Esophagus (tissue), 2 donors: Measurements from ENCODE around the gene UTF1. TPM values are rescaled to one million over a fixed set of nuclear protein-coding genes. Genes with fewer than 3 reads are reported as not detected.

ENCODE experiments used
- H3K27ac ChIP-seq, 2 donors: one replicate each; pipeline ENCODE4 v1.5.1; 2013; ENCODE audit warnings: low read depth in 2 of 2, mild to moderate bottlenecking in 2 of 2, inconsistent platforms in 1 of 2, low read length in 1 of 2, moderate library complexity in 1 of 2
- H3K27me3 ChIP-seq, 2 donors: one replicate each; pipeline ENCODE4 v1.6.1; 2013; ENCODE audit warnings: low read length in 2 of 2, control low read depth in 1 of 2, mild to moderate bottlenecking in 1 of 2; ENCODE audit not compliant: insufficient read depth in 2 of 2, control insufficient read depth in 1 of 2
- H3K36me3 ChIP-seq, 2 donors: one replicate each; pipeline ENCODE4 v1.6.1; 2013; ENCODE audit warnings: low read length in 1 of 2; ENCODE audit not compliant: control insufficient read depth in 2 of 2, insufficient read depth in 2 of 2
- H3K4me1 ChIP-seq, 2 donors: one replicate each; pipeline ENCODE4 v1.6.1; 2013; ENCODE audit warnings: low read length in 1 of 2; ENCODE audit not compliant: control insufficient read depth in 2 of 2, insufficient read depth in 2 of 2
- H3K4me3 ChIP-seq, 2 donors: one replicate each; pipeline ENCODE4 v1.5.1; 2013; ENCODE audit warnings: low read length in 2 of 2, mild to moderate bottlenecking in 2 of 2, low read depth in 1 of 2, moderate library complexity in 1 of 2
- H3K9me3 ChIP-seq, 2 donors: one replicate each; pipeline ENCODE4 v1.6.1; 2013; ENCODE audit warnings: mild to moderate bottlenecking in 2 of 2, low read depth in 1 of 2, low read length in 1 of 2, moderate library complexity in 1 of 2; ENCODE audit not compliant: control insufficient read depth in 2 of 2, insufficient read depth in 1 of 2
- WGBS, 2 donors: extraction: QIAGEN DNeasy Blood & Tissue Kit; methylation state at CpG; one replicate each; pipeline ENCODE4 v1.1.7; 2013; 5-methylcytosine and 5-hydroxymethylcytosine counted together
- polyA plus RNA-seq, 2 donors: library from polyadenylated mRNA; stranded (reverse); fragments of 200-250 nt; gene quantifications; one replicate each; pipeline ENCODE4 v1.2.3, GENCODE V29; 2013
- donor health status: healthy with polysubstance abuse.
- donor health status: Bipolar disorder and iron deficiency.

UTF1 gene
- polyA plus RNA-seq, 2 donors = not detected

DNA sequence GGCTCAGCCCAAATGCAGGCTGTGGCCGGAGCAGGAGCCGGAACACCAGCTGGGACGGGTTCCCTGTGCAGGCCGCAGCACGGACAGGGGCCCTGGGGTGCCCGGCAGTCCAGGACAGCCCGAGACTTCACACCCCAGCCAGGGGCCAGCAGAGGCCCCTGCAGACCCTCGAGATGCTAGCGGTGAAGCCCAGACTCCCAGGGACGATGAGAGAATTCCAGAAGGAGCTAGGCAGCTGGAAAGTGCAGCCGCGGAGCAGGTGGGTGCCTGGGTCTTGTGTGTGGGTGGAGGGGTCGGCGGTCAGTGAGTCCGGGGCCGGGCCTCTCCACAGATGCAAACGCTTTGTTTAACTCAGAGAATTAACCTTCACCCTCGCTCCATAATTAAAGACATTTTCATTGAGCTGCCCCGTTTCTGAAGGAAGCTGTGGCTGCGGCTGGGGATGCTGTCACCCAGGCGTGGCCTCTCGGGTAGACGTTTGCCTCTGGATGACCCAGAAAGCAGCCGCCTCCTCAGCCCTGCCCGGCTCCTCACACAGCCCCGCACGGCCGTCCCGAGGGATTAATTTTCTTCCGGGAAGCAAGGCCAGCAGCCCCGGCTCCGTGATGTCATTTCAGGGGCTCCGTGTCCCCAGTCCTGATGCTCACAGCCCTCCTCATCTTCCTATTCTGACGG, 43.5 kb upstream of the UTF1 start:
- H3K4me3 ChIP-seq = no peak overlapping the region
- peaks cover 0 to 17% of the 10 kb centered on the region in 2 donors for H3K9me3 ChIP-seq
- H3K4me1 ChIP-seq = peaks cover 0 to 2% of the 10 kb centered on the region in 2 donors
- H3K36me3 ChIP-seq = no peaks in the 10 kb centered on the region
- H3K27me3 ChIP-seq = no peaks in the 10 kb centered on the region
- 63 to 67% methylated on average over 34 of the region's 34 CpGs for WGBS, 2 donors
- H3K27ac ChIP-seq = no peak overlapping the region

DNA sequence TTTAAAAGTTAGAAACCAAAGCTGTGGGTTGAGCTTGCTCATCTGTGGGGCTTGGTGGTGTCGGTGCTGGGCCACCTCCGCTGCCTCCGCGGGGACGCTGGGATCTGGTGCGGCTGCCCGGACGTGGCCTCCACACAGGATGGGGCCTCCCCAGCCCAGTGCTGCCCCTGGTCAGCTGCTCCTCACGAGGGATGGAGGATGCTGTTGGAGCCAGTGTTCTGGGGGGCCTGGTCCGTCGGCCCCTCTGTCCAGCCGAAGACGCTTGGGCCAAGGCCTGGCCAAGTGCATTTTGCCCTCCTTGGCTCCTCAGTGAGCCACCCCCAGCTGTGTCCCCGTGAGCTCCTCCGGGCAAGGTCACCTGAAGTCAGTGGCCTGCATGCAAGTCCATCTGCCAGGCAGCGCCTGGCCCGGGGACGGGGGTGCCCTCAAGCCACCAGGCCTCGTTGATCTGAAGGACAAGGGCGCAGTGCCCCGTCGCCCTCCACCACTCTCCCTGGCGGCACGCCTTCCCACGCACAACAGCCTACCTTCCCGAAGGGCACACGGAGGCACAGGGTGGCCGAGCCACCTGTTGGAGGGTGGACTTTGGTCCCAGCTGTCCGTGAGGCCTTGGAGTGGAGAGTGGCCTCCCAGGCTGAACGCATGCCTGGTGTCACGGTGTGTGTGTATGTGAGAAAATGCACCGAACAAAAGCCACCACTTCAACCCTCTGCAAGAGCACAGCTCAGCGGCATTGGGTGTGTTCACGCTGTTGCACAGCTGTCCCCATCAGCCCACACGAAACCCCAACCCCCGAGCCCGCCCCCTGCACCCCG, 42.7 kb upstream of the UTF1 start:
- Histone ChIP-seq H3K4me3 (no peak overlapping the region), H3K9me3 (peaks cover 0 to 20% of the 10 kb centered on the region in 2 donors), H3K27me3 (no peaks in the 10 kb centered on the region), H3K27ac (no peak overlapping the region), H3K36me3 (no peaks in the 10 kb centered on the region), H3K4me1 (peaks cover 0 to under 1% of the 10 kb centered on the region in 2 donors)
- WGBS, 2 donors = 77 to 88% methylated on average over 38 of the region's 38 CpGs

DNA sequence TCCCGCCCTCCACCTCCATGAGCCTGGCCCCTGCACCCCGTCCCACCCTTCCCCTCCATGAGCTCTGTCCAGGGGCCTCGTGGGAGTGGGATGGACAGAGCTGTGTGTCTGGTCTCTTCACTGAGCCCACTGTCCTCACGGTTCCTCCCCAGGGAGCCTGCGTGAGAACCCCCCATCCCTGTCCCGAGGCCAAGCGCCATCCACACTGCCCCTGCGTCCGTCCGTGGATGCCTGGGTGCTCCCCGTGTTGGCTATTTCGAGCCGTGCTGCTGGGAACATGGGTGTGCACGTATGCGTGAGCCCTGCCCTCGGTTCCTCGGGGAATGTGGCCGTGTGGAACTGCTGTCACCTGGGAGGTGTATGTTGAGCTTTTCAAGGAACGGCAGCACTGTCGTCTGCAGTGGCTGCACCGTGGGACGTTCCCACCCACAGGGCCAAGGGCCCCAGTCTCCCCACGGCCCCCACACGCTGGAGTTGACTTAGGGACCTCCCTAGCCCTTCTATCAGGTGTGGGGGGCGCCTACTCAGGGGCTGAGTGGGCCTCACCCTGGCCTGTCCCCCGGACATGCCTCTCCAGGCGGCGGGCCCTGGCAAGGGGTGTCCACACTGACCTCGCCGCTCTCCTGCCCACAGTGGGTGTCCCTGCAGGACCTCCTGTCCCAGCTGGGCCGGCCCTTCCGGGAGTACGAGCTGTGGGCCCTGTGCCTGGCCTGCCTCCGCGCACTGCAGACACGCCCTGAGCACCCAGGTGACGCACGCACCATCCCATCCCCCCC, 41.9 kb upstream of the UTF1 start:
- no peaks in the 10 kb centered on the region for H3K4me1 ChIP-seq
- no peak overlapping the region for H3K4me3 ChIP-seq
- 81 to 87% methylated on average over 38 of the region's 38 CpGs for WGBS, 2 donors
- no peak overlapping the region for H3K27ac ChIP-seq
- H3K27me3 ChIP-seq = no peaks in the 10 kb centered on the region
- no peaks in the 10 kb centered on the region for H3K36me3 ChIP-seq
- H3K9me3 ChIP-seq = peaks cover 0 to 20% of the 10 kb centered on the region in 2 donors

DNA sequence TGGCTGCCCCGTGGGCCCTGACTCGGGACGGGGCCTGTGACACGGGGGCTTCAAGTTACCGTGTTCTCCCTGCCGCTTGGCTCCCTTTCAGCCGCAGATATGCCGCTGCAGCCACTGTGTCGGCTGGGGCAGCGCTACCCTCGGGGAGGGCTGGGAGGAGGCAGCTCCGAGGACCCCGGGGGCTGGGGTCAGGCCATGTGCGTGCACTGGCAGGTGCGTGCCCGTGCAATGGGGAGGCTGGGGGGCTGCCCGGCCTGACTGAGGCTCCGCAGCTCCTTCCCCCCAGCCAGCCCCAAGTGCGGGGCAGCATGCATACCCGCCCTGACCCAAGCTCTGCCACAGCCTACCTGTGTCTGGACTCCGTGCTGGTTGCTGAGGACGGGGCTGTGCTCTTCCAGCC, 40.8 kb upstream of the UTF1 start:
- Histone ChIP-seq H3K9me3 (peaks cover 0 to 16% of the 10 kb centered on the region in 2 donors), H3K36me3 (no peaks in the 10 kb centered on the region), H3K4me1 (no peaks in the 10 kb centered on the region), H3K27me3 (no peaks in the 10 kb centered on the region), H3K4me3 (no peak overlapping the region), H3K27ac (no peak overlapping the region)
- 84 to 89% methylated on average over 16 to 22 of the region's 22 CpGs for WGBS, 2 donors

DNA sequence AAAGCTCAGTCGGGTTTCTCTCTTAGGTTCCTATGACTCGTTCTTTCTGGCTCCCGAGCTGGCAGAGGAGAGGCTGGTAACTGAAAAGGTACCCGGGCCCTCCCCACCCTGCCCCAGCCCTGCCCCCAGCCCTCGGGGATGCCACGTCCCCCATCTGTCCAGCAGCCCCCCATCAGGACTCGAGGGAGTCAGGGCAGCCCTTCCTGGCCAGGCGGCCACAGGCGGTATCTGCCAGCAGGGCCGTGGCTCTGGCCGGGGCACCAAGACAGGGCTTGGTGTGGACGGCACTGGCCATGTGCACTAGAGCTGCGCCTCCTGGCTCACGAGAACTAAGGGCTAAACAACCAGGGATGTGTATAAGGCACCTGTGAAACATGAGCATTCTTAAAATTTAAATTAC, 40.3 kb upstream of the UTF1 start:
- Histone ChIP-seq H3K36me3 (no peaks in the 10 kb centered on the region), H3K9me3 (peaks cover 0 to 12% of the 10 kb centered on the region in 2 donors), H3K27ac (no peak overlapping the region), H3K4me1 (no peaks in the 10 kb centered on the region), H3K4me3 (no peak overlapping the region), H3K27me3 (no peaks in the 10 kb centered on the region)
- 76 to 80% methylated on average over 14 of the region's 14 CpGs for WGBS, 2 donors

DNA sequence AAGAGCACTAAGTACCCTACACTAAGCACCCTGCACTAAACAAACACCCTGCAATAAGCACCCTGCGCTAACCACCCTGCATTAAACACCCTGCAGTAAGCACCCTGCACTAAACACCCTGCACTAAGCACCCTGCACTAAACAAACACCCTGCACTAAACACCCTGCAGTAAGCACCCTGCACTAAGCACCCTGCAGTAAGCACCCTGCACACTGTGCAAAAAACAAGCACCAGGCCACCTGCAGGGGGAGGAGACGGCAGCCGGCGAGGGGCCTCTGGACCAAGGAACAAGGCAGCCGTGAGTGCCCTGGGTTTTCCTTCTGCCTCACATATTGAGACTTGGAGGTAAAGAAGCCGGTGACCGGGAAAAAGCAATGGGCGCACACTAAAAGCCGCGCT, 39.8 kb upstream of the UTF1 start:
- Histone ChIP-seq H3K9me3 (peaks cover 0 to 12% of the 10 kb centered on the region in 2 donors), H3K4me3 (no peak overlapping the region), H3K27me3 (no peaks in the 10 kb centered on the region), H3K27ac (no peak overlapping the region), H3K4me1 (no peaks in the 10 kb centered on the region), H3K36me3 (no peaks in the 10 kb centered on the region)
- WGBS, 2 donors = 95 to 96% methylated on average over 10 of the region's 10 CpGs

DNA sequence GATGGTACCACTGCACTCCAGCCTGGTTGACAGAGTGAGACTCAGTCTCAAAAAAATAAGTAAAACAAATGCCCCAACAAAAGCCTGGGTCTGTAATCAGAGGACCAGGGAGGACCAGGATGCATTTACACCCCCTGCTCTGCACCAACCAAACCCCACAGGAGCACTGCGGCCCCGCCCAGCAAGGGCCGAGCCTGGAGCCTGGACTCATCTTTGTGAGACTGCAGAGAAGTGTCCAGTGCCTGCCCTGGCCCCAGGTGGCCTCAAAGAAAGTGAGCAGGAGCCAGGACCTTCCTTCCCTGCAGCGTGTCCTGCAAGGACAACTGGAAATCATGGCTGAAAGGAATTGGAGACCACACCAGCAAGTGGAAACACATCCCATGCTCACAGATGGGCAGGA, 38.4 kb upstream of the UTF1 start:
- Histone ChIP-seq H3K36me3 (no peaks in the 10 kb centered on the region), H3K27ac (no peak overlapping the region), H3K27me3 (no peaks in the 10 kb centered on the region), H3K9me3 (peaks cover 0 to 15% of the 10 kb centered on the region in 2 donors), H3K4me3 (no peak overlapping the region), H3K4me1 (no peaks in the 10 kb centered on the region)
- 87 to 88% methylated on average over 4 of the region's 4 CpGs for WGBS, 2 donors

DNA sequence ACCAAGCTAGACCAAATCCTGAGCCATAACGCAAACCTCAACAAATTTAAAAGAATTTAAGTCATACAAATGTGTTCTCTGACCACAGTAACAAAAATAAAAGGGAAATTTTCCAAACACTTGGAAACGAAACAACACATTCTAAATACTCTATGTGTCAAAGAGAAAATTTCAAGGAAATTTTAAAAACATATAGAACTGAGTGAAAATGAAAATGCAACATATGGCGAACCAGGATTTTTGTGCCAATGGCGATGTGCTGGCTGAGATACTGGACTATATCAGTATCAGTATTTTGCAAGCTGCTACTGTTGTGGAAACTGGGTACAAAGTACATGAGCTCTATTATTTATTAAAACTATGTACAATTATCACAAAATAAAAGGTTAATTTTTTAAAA, 35.9 kb upstream of the UTF1 start:
- WGBS, 2 donors = 79 to 82% methylated on average over 4 of the region's 4 CpGs
- H3K4me3 ChIP-seq = no peak overlapping the region
- no peak overlapping the region for H3K27ac ChIP-seq
- H3K9me3 ChIP-seq = peaks cover 0 to 8% of the 10 kb centered on the region in 2 donors
- H3K4me1 ChIP-seq = no peaks in the 10 kb centered on the region
- H3K27me3 ChIP-seq = no peaks in the 10 kb centered on the region
- H3K36me3 ChIP-seq = no peaks in the 10 kb centered on the region

DNA sequence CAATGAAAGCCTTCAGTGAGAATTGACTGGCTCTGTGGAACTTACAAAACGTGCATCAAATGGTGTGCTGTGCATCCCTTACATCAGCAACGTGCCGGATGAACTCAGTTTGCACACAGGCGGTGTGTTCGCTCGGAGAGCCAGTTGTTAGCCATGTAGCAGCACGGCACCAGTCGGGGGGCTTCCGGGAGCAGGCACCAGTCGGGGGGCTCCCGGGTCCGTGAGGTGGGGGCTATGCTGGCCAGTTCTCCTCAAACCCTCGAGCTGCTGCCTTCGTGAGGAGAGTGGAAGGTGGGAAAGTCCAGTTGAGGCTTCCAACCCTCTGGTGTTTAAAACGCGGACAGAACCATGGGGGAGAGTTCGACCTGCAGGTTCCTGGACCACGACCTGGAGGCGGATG, 34.9 kb upstream of the UTF1 start:
- H3K9me3 ChIP-seq = peaks cover 0 to 8% of the 10 kb centered on the region in 2 donors
- WGBS, 2 donors = 86 to 89% methylated on average over 19 of the region's 19 CpGs
- no peaks in the 10 kb centered on the region for H3K36me3 ChIP-seq
- H3K4me1 ChIP-seq = no peaks in the 10 kb centered on the region
- no peaks in the 10 kb centered on the region for H3K27me3 ChIP-seq
- no peak overlapping the region for H3K27ac ChIP-seq
- H3K4me3 ChIP-seq = no peak overlapping the region
